Karpas-422 (cell line): ENCODE measurements around the gene SERINC2. TPM values are rescaled to one million over a fixed set of nuclear protein-coding genes. Genes with fewer than 3 reads are reported as not detected.
"Not testable (repeated sequence)": the region's sequence is repeated elsewhere in the genome, so short reads cannot be mapped to it uniquely, and the experiment has no call there.

Experiments used
- DNase-seq: peaks from one replicate; pipeline ENCODE4 v3.0.0-alpha.2; 2015
- H2AFZ ChIP-seq: fragments of 200-600 bp; sonication (generic); 2 replicates; pipeline ENCODE4 v1.6.1; 2014; ENCODE audit warnings: antibody characterized with exemption, low read length, mixed read lengths
- H3K27ac ChIP-seq: fragments of 200-600 bp; sonication (generic); 2 replicates; pipeline ENCODE4 v1.5.1; 2014; ENCODE audit warnings: mild to moderate bottlenecking, low read length, moderate library complexity
- H3K27me3 ChIP-seq: fragments of 200-600 bp; sonication (generic); 2 replicates; pipeline ENCODE4 v1.6.1; 2014; ENCODE audit warnings: low read length, mixed read lengths
- H3K36me3 ChIP-seq: fragments of 200-600 bp; sonication (generic); 2 replicates; pipeline ENCODE4 v1.6.1; 2014; ENCODE audit warnings: low read length, mixed read lengths; ENCODE audit not compliant: insufficient read depth
- H3K4me1 ChIP-seq: fragments of 200-600 bp; sonication (generic); 2 replicates; pipeline ENCODE4 v1.6.1; 2014; ENCODE audit warnings: mild to moderate bottlenecking, low read length, mixed read lengths
- H3K4me2 ChIP-seq: fragments of 200-600 bp; sonication (generic); 2 replicates; pipeline ENCODE4 v1.6.1; 2014; ENCODE audit warnings: low read length, low read depth, mild to moderate bottlenecking; ENCODE audit not compliant: poor library complexity, severe bottlenecking
- H3K4me3 ChIP-seq: fragments of 200-600 bp; sonication (generic); 2 replicates; pipeline ENCODE4 v1.5.1; 2014; ENCODE audit warnings: mild to moderate bottlenecking, antibody characterized with exemption, low read length, mixed read lengths
- H3K79me2 ChIP-seq: fragments of 200-600 bp; sonication (generic); 2 replicates; pipeline ENCODE4 v1.6.1; 2014; ENCODE audit warnings: mild to moderate bottlenecking, low read length, mixed read lengths
- H3K9ac ChIP-seq: fragments of 200-600 bp; sonication (generic); 2 replicates; pipeline ENCODE4 v1.6.0; 2014; ENCODE audit warnings: low read length
- H3K9me2 ChIP-seq: fragments of 200-600 bp; sonication (generic), shearing (Covaris generic); replicated peaks from 2 replicates; pipeline ENCODE4 v1.6.0; 2014; ENCODE audit warnings: mild to moderate bottlenecking, low read length, moderate library complexity; ENCODE audit not compliant: insufficient read depth
- H3K9me3 ChIP-seq: fragments of 300-700, 200-600 bp; sonication (generic); 2 replicates; pipeline ENCODE4 v1.6.1; 2014; ENCODE audit warnings: low read length, mixed read lengths
- H4K20me1 ChIP-seq: fragments of 200-600 bp; sonication (generic); 2 replicates; pipeline ENCODE4 v1.6.1; 2014; ENCODE audit warnings: mild to moderate bottlenecking, antibody characterized with exemption, low read length, low read depth; ENCODE audit not compliant: insufficient read depth
- total RNA-seq: library from RNA; depleted of rRNA; stranded (reverse); fragments of >200 nt; shearing (Covaris generic); gene quantifications from 2 replicates; pipeline ENCODE4 v1.2.3, GENCODE V29; 2014; ENCODE audit warnings: low replicate concordance

SERINC2 gene
- total RNA-seq, 1 experiment from 2014 or later = 2.7 TPM

GRCh38 chr1:31471452-31472313, 58.7 kb downstream of the SERINC2 start:
- H3K9ac ChIP-seq, H3K9me3 ChIP-seq, H3K9me2 ChIP-seq, H3K27me3 ChIP-seq, H3K36me3 ChIP-seq, H3K79me2 ChIP-seq, H3K27ac ChIP-seq, DNase-seq, H3K4me2 ChIP-seq, H4K20me1 ChIP-seq, H3K4me3 ChIP-seq, H3K4me1 ChIP-seq: not testable (repeated sequence)
- peak overlapping the region; percentile 78; the same call in 1 of the 2 replicates for H2AFZ ChIP-seq

GRCh38 chr1:31472314-31472651, 59.3 kb downstream of the SERINC2 start:
- H3K4me1 ChIP-seq = peaks cover 11% of the 10 kb centered on the region
- H3K27me3 ChIP-seq, H3K9me3 ChIP-seq, H3K9ac ChIP-seq, H3K4me3 ChIP-seq, H4K20me1 ChIP-seq, H3K4me2 ChIP-seq, H3K9me2 ChIP-seq, H3K36me3 ChIP-seq, H3K79me2 ChIP-seq, H3K27ac ChIP-seq: not testable (repeated sequence)
- peak; percentile 50 for DNase-seq
- peak overlapping the region; percentile 78 for H2AFZ ChIP-seq

- Histone ChIP-seq H3K4me1 (peaks cover 15% of the 10 kb centered on the region), H2AFZ (peak overlapping the region; percentile 78)
- H3K27me3 ChIP-seq, H3K27ac ChIP-seq, H3K9ac ChIP-seq, H3K4me3 ChIP-seq, H3K4me2 ChIP-seq, H3K79me2 ChIP-seq, DNase-seq, H3K9me3 ChIP-seq, H3K36me3 ChIP-seq, H3K9me2 ChIP-seq, H4K20me1 ChIP-seq: not testable (repeated sequence)
These were observed 59.7 kb downstream of the SERINC2 start for GRCh38 chr1:31472673-31473072.

- not testable (repeated sequence) for DNase-seq, H3K9ac ChIP-seq, H3K36me3 ChIP-seq, H3K27ac ChIP-seq, H3K4me3 ChIP-seq, H2AFZ ChIP-seq, H4K20me1 ChIP-seq, H3K9me2 ChIP-seq, H3K9me3 ChIP-seq, H3K4me2 ChIP-seq, H3K79me2 ChIP-seq, H3K27me3 ChIP-seq
- H3K4me1 ChIP-seq = peaks cover 16% of the 10 kb centered on the region
These were observed 60.5 kb downstream of the SERINC2 start for GRCh38 chr1:31473508-31473907.

GRCh38 chr1:31474567-31474966, 61.6 kb downstream of the SERINC2 start:
- H3K9me3 ChIP-seq, H4K20me1 ChIP-seq, H3K4me3 ChIP-seq, H3K9me2 ChIP-seq, H3K36me3 ChIP-seq, H3K27ac ChIP-seq, H3K27me3 ChIP-seq, H3K9ac ChIP-seq, DNase-seq, H2AFZ ChIP-seq, H3K4me2 ChIP-seq, H3K79me2 ChIP-seq: not testable (repeated sequence)
- H3K4me1 ChIP-seq = peaks cover 16% of the 10 kb centered on the region

- Histone ChIP-seq H3K9me3 (no peaks in the 10 kb centered on the region), H3K9ac (no peak overlapping the region), H2AFZ (no peak overlapping the region), H3K4me2 (no peak overlapping the region), H3K27me3 (no peaks in the 10 kb centered on the region), H3K4me1 (peaks cover 15% of the 10 kb centered on the region), H4K20me1 (no peaks in the 10 kb centered on the region), H3K4me3 (no peak overlapping the region), H3K79me2 (no peaks in the 10 kb centered on the region), H3K36me3 (no peaks in the 10 kb centered on the region), H3K27ac (no peak overlapping the region), H3K9me2 (no peaks in the 10 kb centered on the region)
- DNase-seq = no peak
These were observed 64.2 kb downstream of the SERINC2 start for GRCh38 chr1:31476891-31477846.

GRCh38 chr1:31478167-31478566, 65.2 kb downstream of the SERINC2 start:
- H3K4me3 ChIP-seq = no peak overlapping the region
- no peaks in the 10 kb centered on the region for H3K27me3 ChIP-seq
- no peaks in the 10 kb centered on the region for H3K36me3 ChIP-seq
- H2AFZ ChIP-seq = no peak overlapping the region
- H3K9me2 ChIP-seq = no peaks in the 10 kb centered on the region
- H3K4me1 ChIP-seq = peaks cover 20% of the 10 kb centered on the region
- DNase-seq = no peak
- no peak overlapping the region for H3K9ac ChIP-seq
- H3K9me3 ChIP-seq = no peaks in the 10 kb centered on the region
- no peaks in the 10 kb centered on the region for H3K79me2 ChIP-seq
- no peaks in the 10 kb centered on the region for H4K20me1 ChIP-seq
- no peak overlapping the region for H3K27ac ChIP-seq
- no peak overlapping the region for H3K4me2 ChIP-seq

- H3K4me2 ChIP-seq = no peak overlapping the region
These were observed 66.8 kb downstream of the SERINC2 start for GRCh38 chr1:31479811-31480210.

More at GRCh38 chr1:31479811-31480210, 66.8 kb downstream of the SERINC2 start:
- Histone ChIP-seq H2AFZ (no peak overlapping the region), H3K27ac (no peak overlapping the region), H3K4me3 (no peak overlapping the region), H3K36me3 (no peaks in the 10 kb centered on the region), H3K9me3 (no peaks in the 10 kb centered on the region), H3K27me3 (no peaks in the 10 kb centered on the region), H3K9me2 (no peaks in the 10 kb centered on the region), H3K4me1 (peaks cover 29% of the 10 kb centered on the region), H3K79me2 (no peaks in the 10 kb centered on the region), H3K9ac (no peak overlapping the region), H4K20me1 (no peaks in the 10 kb centered on the region)
- DNase-seq = no peak
